IPS DF 6.9 (cell line): ENCODE measurements around the gene UBE3A.

Source experiments
- DNase-seq: peaks from one replicate; pipeline ENCODE4 v3.0.0-alpha.2; 2013; ENCODE audit warnings: low read depth, low spot score
- H3K27ac ChIP-seq: one replicate; pipeline ENCODE4 v1.5.1; 2013; ENCODE audit warnings: low read length, control low read depth
- H3K27me3 ChIP-seq: 2 replicates; pipeline ENCODE4 v1.6.1; 2013; ENCODE audit warnings: mild to moderate bottlenecking, low read length; ENCODE audit not compliant: control insufficient read depth, insufficient read depth
- H3K36me3 ChIP-seq: 2 replicates; pipeline ENCODE4 v1.6.1; 2013; ENCODE audit warnings: low read length; ENCODE audit not compliant: control insufficient read depth, insufficient read depth
- H3K4me1 ChIP-seq: 2 replicates; pipeline ENCODE4 v1.6.1; 2013; ENCODE audit warnings: low read length; ENCODE audit not compliant: control insufficient read depth, insufficient read depth
- H3K4me3 ChIP-seq: 2 replicates; pipeline ENCODE4 v1.5.1; 2013; ENCODE audit warnings: mild to moderate bottlenecking, low read length
- H3K9me3 ChIP-seq: 2 replicates; pipeline ENCODE4 v1.6.1; 2013; ENCODE audit warnings: low read length, inconsistent platforms; ENCODE audit not compliant: control insufficient read depth, insufficient read depth
- WGBS: extraction: QIAGEN DNeasy Blood & Tissue Kit; methylation state at CpG from one replicate; pipeline ENCODE4 v1.1.7; 2013; ENCODE audit warnings: mixed read lengths, missing lambda C conversion rate; ENCODE audit not compliant: insufficient read length, insufficient coverage; 5-methylcytosine and 5-hydroxymethylcytosine counted together

The UBE3A gene

GRCh38 chr15:25287823-25288222, 151.0 kb downstream of the UBE3A start:
- H3K9me3 ChIP-seq: no peaks in the 10 kb centered on the region
- no peak for DNase-seq
- no peaks in the 10 kb centered on the region for H3K36me3 ChIP-seq
- no peak overlapping the region for H3K4me3 ChIP-seq
- no peaks in the 10 kb centered on the region for H3K27me3 ChIP-seq
- H3K27ac ChIP-seq: no peak overlapping the region
- no CpG with 5 or more reads among the region's 3 CpGs for WGBS
- H3K4me1 ChIP-seq: no peaks in the 10 kb centered on the region
